GM21576 (cell line): Measurements from ENCODE around the gene AK2.
A peak's percentile ranks its signal among the peaks of the same experiment; 100 is the strongest.
"Not testable (repeated sequence)": the region's sequence is repeated elsewhere in the genome, so short reads cannot be mapped to it uniquely, and the experiment has no call there.

ENCODE experiments used
- ATAC-seq: cut with Tn5 transposase; IDR thresholded peaks from one replicate; pipeline ENCODE4 v1.9.1; 2021; ENCODE audit warnings: mild to moderate bottlenecking, moderate library complexity; ENCODE audit not compliant: unreplicated experiment

AK2 gene

GRCh38 chr1:32978854-32979253 lies 57.8 kb downstream of the AK2 start:
- ATAC-seq = no peak

- ATAC-seq = no peak
These were observed 59.1 kb downstream of the AK2 start for GRCh38 chr1:32977546-32978087.

GRCh38 chr1:32975055-32975454 lies 61.6 kb downstream of the AK2 start:
- not testable (repeated sequence) for ATAC-seq

GRCh38 chr1:32973458-32973857 lies 63.2 kb downstream of the AK2 start:
- not testable (repeated sequence) for ATAC-seq

- ATAC-seq = no peak
These were observed 63.8 kb downstream of the AK2 start for GRCh38 chr1:32972814-32973428.

- ATAC-seq = no peak
These were observed 65.1 kb downstream of the AK2 start for GRCh38 chr1:32971576-32971975.

GRCh38 chr1:32971156-32971555 lies 65.5 kb downstream of the AK2 start:
- ATAC-seq = no peak

GRCh38 chr1:32969566-32969965 lies 67.1 kb downstream of the AK2 start:
- ATAC-seq = no peak

- no peak for ATAC-seq
These were observed 68.7 kb downstream of the AK2 start for GRCh38 chr1:32967888-32968568.

GRCh38 chr1:32966900-32967299 lies 69.8 kb downstream of the AK2 start:
- no peak for ATAC-seq

- no peak for ATAC-seq
These were observed 71.4 kb downstream of the AK2 start for GRCh38 chr1:32965251-32965747.

GRCh38 chr1:32964461-32965250 lies 72.0 kb downstream of the AK2 start, which contains the start of gene RNF19B:
Gene RNF19B, minus strand, starts transcription at chr1:32964809. Its CDS starts 124 bp downstream, at chr1:32964685.
- ATAC-seq = peak; percentile 74

GRCh38 chr1:32963746-32964460 lies 72.8 kb downstream of the AK2 start:
- peak; percentile 23 for ATAC-seq

GRCh38 chr1:32962248-32962896 lies 74.3 kb downstream of the AK2 start:
- ATAC-seq = peak; percentile 30

GRCh38 chr1:32960819-32961355 lies 75.8 kb downstream of the AK2 start:
- ATAC-seq = no peak

- ATAC-seq = no peak
These were observed 76.3 kb downstream of the AK2 start for GRCh38 chr1:32960342-32960741.

- ATAC-seq = no peak
These were observed 77.9 kb downstream of the AK2 start for GRCh38 chr1:32958827-32959226.
